H1 (cell line): ENCODE results near the gene LCLAT1. TPM values are rescaled to one million over a fixed set of nuclear protein-coding genes. Genes with fewer than 3 reads are reported as not detected.

Experiments
- CTCF ChIA-PET: fragments of 300-600 bp; sonication (Branson Sonifier 250); formaldehyde crosslinking; loops from one replicate; lab custom pipeline; 2021; ENCODE audit not compliant: partially characterized antibody; lab: Charles Lee
- POLR2A ChIA-PET: fragments of 300-600 bp; sonication (Branson Sonifier 250); formaldehyde crosslinking; loops from one replicate; lab custom pipeline; 2021; ENCODE audit warnings: inconsistent platforms; ENCODE audit not compliant: partially characterized antibody; lab: Charles Lee
- DNase-seq, 2 experiments: peaks; one replicate each; pipeline versions ENCODE4 v3.0.0 to v3.0.0-alpha.2; 2010 to 2022; ENCODE audit warnings: low spot score in 2 of 2, low read depth in 1 of 2, mixed read lengths in 1 of 2
- FAIRE-seq: peaks from 2 replicates; lab custom pipeline; 2011; peaks lifted over from hg19 to GRCh38; lab: Jason Lieb, UNC
- H2AFZ ChIP-seq: 2 replicates; pipeline ENCODE4 v1.8.1; 2012; ENCODE audit warnings: low read length, inconsistent platforms
- H2AK5ac ChIP-seq: 2 replicates; pipeline ENCODE4 v1.6.1; 2013; ENCODE audit warnings: low read depth, low read length
- H2BK120ac ChIP-seq: replicated peaks from 2 replicates; pipeline ENCODE3; 2013; ENCODE audit warnings: low read depth, low read length, inconsistent platforms
- H2BK12ac ChIP-seq: 2 replicates; pipeline ENCODE4 v1.6.1; 2013; ENCODE audit warnings: low read depth, low read length
- H2BK15ac ChIP-seq: 2 replicates; pipeline ENCODE4 v1.6.1; 2013; ENCODE audit warnings: low read length
- H2BK20ac ChIP-seq: 2 replicates; pipeline ENCODE4 v1.6.1; 2013; ENCODE audit warnings: low read length
- H2BK5ac ChIP-seq: 2 replicates; pipeline ENCODE4 v1.6.1; 2013; ENCODE audit warnings: low read depth, low read length
- H3K14ac ChIP-seq: 2 replicates; pipeline ENCODE4 v1.6.1; 2013; ENCODE audit warnings: inconsistent platforms; ENCODE audit not compliant: insufficient read length
- H3K18ac ChIP-seq: 2 replicates; pipeline ENCODE4 v1.6.1; 2013; ENCODE audit warnings: low read length; ENCODE audit errors: extremely low read depth
- H3K23ac ChIP-seq: 2 replicates; pipeline ENCODE4 v1.6.1; 2013; ENCODE audit warnings: inconsistent platforms; ENCODE audit not compliant: insufficient read length
- H3K23me2 ChIP-seq: 2 replicates; pipeline ENCODE4 v1.6.1; 2013; ENCODE audit warnings: low read depth, low read length
- H3K27ac ChIP-seq: 2 replicates; pipeline ENCODE4 v1.6.1; 2011; ENCODE audit warnings: low read depth, low read length, inconsistent platforms
- H3K27me3 ChIP-seq, 4 experiments: replicated peaks in 1 of 4; 1 replicate in 1 of 4; 2 replicates in 3 of 4; pipeline versions ENCODE4 v1.6.1 to v1.8.1; 2011 to 2013; ENCODE audit warnings: low read length in 3 of 4, mild to moderate bottlenecking in 3 of 4, inconsistent platforms in 2 of 4, mixed read lengths in 2 of 4, moderate library complexity in 1 of 4; ENCODE audit not compliant: control insufficient read depth in 3 of 4, insufficient read depth in 3 of 4; ENCODE audit errors: extremely low read depth in 1 of 4
- H3K36me3 ChIP-seq, 4 experiments: 2 replicates each; pipeline versions ENCODE4 v1.6.1 to v1.8.1; 2011 to 2013; ENCODE audit warnings: mild to moderate bottlenecking in 4 of 4, low read length in 3 of 4, moderate library complexity in 2 of 4, control low read depth in 1 of 4, inconsistent platforms in 1 of 4; ENCODE audit not compliant: insufficient read depth in 4 of 4, control insufficient read depth in 2 of 4
- H3K4ac ChIP-seq: replicated peaks from 2 replicates; pipeline ENCODE3; 2013; ENCODE audit warnings: low read length, low read depth, mixed read lengths, inconsistent platforms; ENCODE audit not compliant: insufficient read length
- H3K4me1 ChIP-seq, 4 experiments: replicated peaks in 1 of 4; 1 replicate in 1 of 4; 2 replicates in 3 of 4; pipeline versions ENCODE4 v1.6.1 to v1.8.1; 2011 to 2013; ENCODE audit warnings: low read length in 3 of 4, inconsistent platforms in 2 of 4, mixed read lengths in 1 of 4; ENCODE audit not compliant: insufficient read depth in 4 of 4, control insufficient read depth in 3 of 4
- H3K4me2 ChIP-seq, 2 experiments: 2 replicates each; pipeline versions ENCODE4 v1.6.1 to v1.8.1; 2011 to 2013; ENCODE audit warnings: low read depth in 2 of 2, low read length in 2 of 2, control low read depth in 1 of 2, inconsistent platforms in 1 of 2, mild to moderate bottlenecking in 1 of 2; ENCODE audit not compliant: insufficient read depth in 1 of 2
- H3K4me3 ChIP-seq, 4 experiments: fragments of 200-600, 300-600 bp in 1 of 4; sonication (generic), shearing (Covaris generic), sonication (Bioruptor Twin) in 1 of 4; 2 replicates each; pipeline versions ENCODE4 v1.5.1 to v1.8.1; 2011 to 2016; ENCODE audit warnings: low read length in 4 of 4, low read depth in 3 of 4, control low read depth in 2 of 4, inconsistent platforms in 2 of 4, mild to moderate bottlenecking in 2 of 4, mixed read lengths in 1 of 4, moderate library complexity in 1 of 4; ENCODE audit not compliant: insufficient read depth in 2 of 4; ENCODE audit errors: extremely low read depth in 1 of 4
- H3K56ac ChIP-seq: replicated peaks from 2 replicates; pipeline ENCODE3; 2013; ENCODE audit warnings: low read depth, mild to moderate bottlenecking, mixed read lengths, low read length, inconsistent platforms; ENCODE audit not compliant: insufficient read length
- H3K79me1 ChIP-seq: 2 replicates; pipeline ENCODE4 v1.6.1; 2013; ENCODE audit warnings: low read depth, low read length, control low read depth
- H3K79me2 ChIP-seq, 2 experiments: 2 replicates each; pipeline versions ENCODE4 v1.6.1 to v1.8.1; 2012 to 2013; ENCODE audit warnings: low read length in 2 of 2, mild to moderate bottlenecking in 2 of 2, inconsistent platforms in 1 of 2; ENCODE audit not compliant: insufficient read depth in 2 of 2, control insufficient read depth in 1 of 2
- H3K9ac ChIP-seq, 4 experiments: replicated peaks in 1 of 4; 1 replicate in 1 of 4; 2 replicates in 3 of 4; pipeline versions ENCODE4 v1.6.1 to v1.8.1; 2011 to 2013; ENCODE audit warnings: low read depth in 3 of 4, low read length in 3 of 4, control low read depth in 2 of 4, mild to moderate bottlenecking in 2 of 4, moderate library complexity in 2 of 4, inconsistent platforms in 1 of 4; ENCODE audit errors: extremely low read depth in 1 of 4
- H3K9me3 ChIP-seq, 2 experiments: 2 replicates each; pipeline versions ENCODE4 v1.6.1 to v1.8.1; 2012 to 2013; ENCODE audit warnings: mild to moderate bottlenecking in 2 of 2, moderate library complexity in 2 of 2, control low read depth in 1 of 2, inconsistent platforms in 1 of 2, low read depth in 1 of 2, low read length in 1 of 2, mixed read lengths in 1 of 2; ENCODE audit not compliant: insufficient read depth in 2 of 2
- H4K20me1 ChIP-seq, 2 experiments: replicated peaks in 1 of 2; 2 replicates each; pipeline versions ENCODE3 to v1.8.1; 2011 to 2013; ENCODE audit warnings: inconsistent platforms in 2 of 2, low read length in 2 of 2, mild to moderate bottlenecking in 1 of 2; ENCODE audit not compliant: insufficient read depth in 2 of 2, control insufficient read depth in 1 of 2
- H4K5ac ChIP-seq: 2 replicates; pipeline ENCODE4 v1.6.1; 2013; ENCODE audit warnings: low read length, low read depth, mixed read lengths, inconsistent platforms; ENCODE audit not compliant: insufficient read length
- H4K8ac ChIP-seq: 2 replicates; pipeline ENCODE4 v1.8.0; 2013; ENCODE audit warnings: mild to moderate bottlenecking, moderate library complexity, low read length, inconsistent platforms; ENCODE audit not compliant: insufficient read depth; ENCODE audit errors: extremely low read depth
- H4K91ac ChIP-seq: replicated peaks from 2 replicates; pipeline ENCODE3; 2013; ENCODE audit warnings: low read length, mixed read lengths, inconsistent platforms; ENCODE audit not compliant: insufficient read length
- CHD2 ChIP-seq: IDR thresholded peaks from 2 replicates; pipeline ENCODE4 v1.6.1; 2012; ENCODE audit warnings: low read length, improper control_type of control experiment
- HDAC6 ChIP-seq: IDR thresholded peaks from one replicate; pipeline ENCODE4 v1.7.1; 2012; ENCODE audit warnings: low read depth, mild to moderate bottlenecking, inconsistent platforms, low read length, moderate library complexity
- SRF ChIP-seq: IDR thresholded peaks from 2 replicates; pipeline ENCODE4 v1.6.1; 2011; ENCODE audit warnings: mild to moderate bottlenecking, low read depth, low read length, moderate library complexity
- TCF12 ChIP-seq: IDR thresholded peaks from 2 replicates; pipeline ENCODE4 v1.6.1; 2011; ENCODE audit warnings: low read depth, mild to moderate bottlenecking, low read length
- WGBS, 2 experiments: shearing (Covaris generic) in 1 of 2; methylation state at CpG; one replicate each; pipeline versions ENCODE4 v1.1.6 to v1.1.7; 2013 to 2015; ENCODE audit warnings: low lambda C conversion rate in 2 of 2, mixed read lengths in 2 of 2, inconsistent platforms in 1 of 2, low coverage in 1 of 2, missing lambda C conversion rate in 1 of 2; ENCODE audit not compliant: insufficient replicate concordance in 2 of 2, insufficient coverage in 1 of 2, insufficient read length in 1 of 2; ENCODE audit errors: extremely low coverage in 1 of 2, missing lambda C conversion rate in 1 of 2; 5-methylcytosine and 5-hydroxymethylcytosine counted together
- polyA plus RNA-seq, 7 experiments: library from polyadenylated mRNA; depleted of rRNA in 3 of 7; stranded (reverse) in 5 of 7; unstranded in 2 of 7; fragments of >200 nt in 5 of 7; fragments of 200-250 nt in 2 of 7; gene quantifications; 1 replicate in 5 of 7; 2 replicates in 1 of 7; 4 replicates in 1 of 7; pipeline versions ENCODE4 v1.2.1 to v1.2.3, GENCODE V29; 2011 to 2013; ENCODE audit warnings: missing spikeins in 2 of 7, mixed read lengths in 2 of 7
- total RNA-seq: library from RNA; stranded (reverse); fragmentation: NEBNext Ultra II Directional; extraction: Animal tissue kit (Norgen Biotek cat#: 25700); gene quantifications from 2 replicates; pipeline ENCODE4 v1.2.1, GENCODE V29; 2021

LCLAT1 gene
- total and polyA plus RNA-seq, 2 of the 8 experiments (the other 6 are each of a cell fraction or from before 2014, with no cell fraction given): 7.6 to 22.0 TPM

DNA sequence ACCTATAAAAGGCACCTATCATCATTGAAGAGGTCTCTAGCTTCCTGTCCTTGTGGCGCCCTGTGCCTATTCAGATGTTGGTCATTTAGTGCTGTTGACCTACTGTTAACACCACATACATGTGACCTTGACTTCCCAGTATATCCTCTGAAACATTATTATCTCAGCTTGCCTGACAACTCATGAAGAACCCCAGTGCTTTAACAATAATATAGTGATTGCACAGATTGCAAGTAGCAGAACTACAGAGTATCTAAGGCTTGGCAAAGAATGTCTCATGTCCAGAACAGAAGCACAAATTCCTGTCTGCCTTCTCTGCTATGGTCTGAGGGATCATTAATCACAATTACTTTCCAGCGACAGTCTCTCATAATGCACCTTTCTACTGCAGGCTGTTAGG lies 165.3 kb downstream of the LCLAT1 start:
- H3K4ac ChIP-seq: no peak overlapping the region
- H3K27me3 ChIP-seq: no peaks in the 10 kb centered on the region
- no peak overlapping the region for H2AK5ac ChIP-seq
- no peaks in the 10 kb centered on the region for H3K9me3 ChIP-seq
- FAIRE-seq (no peak), DNase-seq (no peak)
- no peak overlapping the region for H2BK12ac ChIP-seq
- 0 out of 4 replicates have a peak overlapping the region, but pooled peaks of 1 of the 2 experiments have one; percentile 41 for H3K4me2 ChIP-seq
- no peak overlapping the region for H3K27ac ChIP-seq
- H4K8ac ChIP-seq: no peak overlapping the region
- no peak overlapping the region for H2BK120ac ChIP-seq
- no peaks in the 10 kb centered on the region for H3K36me3 ChIP-seq
- H3K56ac ChIP-seq: no peak overlapping the region
- POLR2A ChIA-PET: interaction anchor here (0.9 kb wide), 1 partner anchor 49 kb away, joined by 4 read pairs; no protein-coding TSS in a partner anchor
- no peak overlapping the region for H2BK20ac ChIP-seq
- H3K14ac ChIP-seq: no peak overlapping the region
- 78% methylated on average over 2 of the region's 2 CpGs; no CpG with 5 or more reads in 1 of the 2 experiments for WGBS, 2 experiments
- CTCF ChIA-PET: interaction anchor here (0.6 to 1.0 kb wide), 3 partner anchors 11 to 90 kb away, joined by 3 to 5 read pairs (median 3); no protein-coding TSS in a partner anchor
- H4K20me1 ChIP-seq: no peaks in the 10 kb centered on the region
- no peak overlapping the region for H4K91ac ChIP-seq
- H2BK5ac ChIP-seq: no peak overlapping the region
- no peaks in the 10 kb centered on the region for H3K23me2 ChIP-seq
- no peak overlapping the region for H2AFZ ChIP-seq
- peaks cover 0 to 11% (median 8%) of the 10 kb centered on the region in 4 experiments; a peak in 3 of 7 replicates for H3K4me1 ChIP-seq
- no peak overlapping the region for H3K23ac ChIP-seq
- no peak overlapping the region for H3K4me3 ChIP-seq
- H3K9ac ChIP-seq: no peak overlapping the region
- no peaks in the 10 kb centered on the region for H3K79me1 ChIP-seq
- H3K18ac ChIP-seq: no peak overlapping the region; the same call in 1 of the 2 replicates
- no peaks in the 10 kb centered on the region for H3K79me2 ChIP-seq
- peak overlapping the region; percentile 7 for H4K5ac ChIP-seq
- TF ChIP-seq TCF12: no peak
- TF ChIP-seq SRF: no peak
- no peak for TF ChIP-seq CHD2
- no peak for TF ChIP-seq HDAC6
- H2BK15ac ChIP-seq: no peak overlapping the region
